B cell (primary cell): Measurements from ENCODE around the gene KRT80.

Source experiments
- CTCF ChIP-seq: fragments of 200-600 bp; IDR thresholded peaks from one replicate; pipeline ENCODE4 v1.8.0; 2022; ENCODE audit warnings: antibody characterized with exemption, mild to moderate bottlenecking
- EZH2 ChIP-seq: IDR thresholded peaks from 2 replicates; pipeline ENCODE4 v1.6.1; 2012; ENCODE audit warnings: borderline replicate concordance, low read depth, mild to moderate bottlenecking, moderate library complexity, low read length; ENCODE audit not compliant: insufficient read depth, poor library complexity, severe bottlenecking

- TF ChIP-seq CTCF (no peak), EZH2 (no peak)
Observed at GRCh38 chr12:52191841-52192791, at the start of gene KRT80.
